Neural cell (in vitro differentiated cells): ENCODE measurements around the gene DNER. TPM values are rescaled to one million over a fixed set of nuclear protein-coding genes. Genes with fewer than 3 reads are reported as not detected.

ENCODE experiments used
- H2AFZ ChIP-seq: fragments of 200-600, 300-800 bp; sonication (generic), shearing (Covaris generic); 2 replicates; pipeline ENCODE4 v1.6.0; 2014; ENCODE audit warnings: low read depth, mild to moderate bottlenecking, antibody characterized with exemption, low read length, moderate library complexity
- H3F3A ChIP-seq: fragments of 200-600 bp; shearing (Covaris generic); 2 replicates; pipeline ENCODE4 v1.6.1; 2016; ENCODE audit warnings: mild to moderate bottlenecking, moderate library complexity, mixed read lengths, antibody characterized with exemption, low read length; ENCODE audit not compliant: insufficient read depth, poor library complexity, severe bottlenecking
- H3K27ac ChIP-seq: fragments of 200-600, 300-800 bp; sonication (generic), shearing (Covaris generic); 2 replicates; pipeline ENCODE4 v1.5.1; 2014; ENCODE audit warnings: mild to moderate bottlenecking, low read length, moderate library complexity
- H3K27me3 ChIP-seq: fragments of 300-800, 200-600 bp; sonication (generic), shearing (Covaris generic); 2 replicates; pipeline ENCODE4 v1.6.0; 2014; ENCODE audit warnings: mild to moderate bottlenecking, low read depth, low read length, moderate library complexity; ENCODE audit not compliant: insufficient read depth
- H3K36me3 ChIP-seq: fragments of 300-800, 200-600 bp; sonication (generic), shearing (Covaris generic); 2 replicates; pipeline ENCODE4 v1.5.1; 2014; ENCODE audit warnings: mild to moderate bottlenecking, antibody characterized with exemption, low read length, moderate library complexity; ENCODE audit not compliant: insufficient read depth
- H3K4me2 ChIP-seq: fragments of 300-800, 200-600 bp; sonication (generic), shearing (Covaris generic); 2 replicates; pipeline ENCODE4 v1.6.0; 2014; ENCODE audit warnings: mild to moderate bottlenecking, low read length
- H3K4me3 ChIP-seq: fragments of 300-800, 200-600 bp; sonication (generic), shearing (Covaris generic); 2 replicates; pipeline ENCODE4 v1.5.1; 2014; ENCODE audit warnings: mild to moderate bottlenecking, low read length, moderate library complexity
- H3K79me2 ChIP-seq: fragments of 200-600 bp; shearing (Covaris generic); replicated peaks from 2 replicates; pipeline ENCODE4 v1.6.0; 2014; ENCODE audit warnings: mild to moderate bottlenecking, low read length, moderate library complexity; ENCODE audit not compliant: insufficient read depth
- H3K9ac ChIP-seq: fragments of 300-800, 200-600 bp; sonication (generic), shearing (Covaris generic); 2 replicates; pipeline ENCODE4 v1.6.1; 2016; ENCODE audit warnings: mild to moderate bottlenecking, low read length, mixed read lengths
- H3K9me2 ChIP-seq: fragments of 200-600 bp; shearing (Covaris generic); 2 replicates; pipeline ENCODE4 v1.6.1; 2016; ENCODE audit warnings: mild to moderate bottlenecking, low read length, mixed read lengths; ENCODE audit not compliant: insufficient read depth
- H3K9me3 ChIP-seq: fragments of 200-600, 300-800 bp; sonication (generic), shearing (Covaris generic); 2 replicates; pipeline ENCODE4 v1.6.1; 2016; ENCODE audit warnings: mild to moderate bottlenecking, mixed run types, low read length, moderate library complexity, mixed read lengths
- H4K20me1 ChIP-seq: fragments of 200-600 bp; shearing (Covaris generic); 2 replicates; pipeline ENCODE4 v1.6.1; 2016; ENCODE audit warnings: mild to moderate bottlenecking, mixed run types; ENCODE audit not compliant: insufficient read depth
- CTCF ChIP-seq: fragments of 450-650 bp; IDR thresholded peaks from 2 replicates; pipeline ENCODE4 v1.5.1; 2014; ENCODE audit warnings: antibody characterized with exemption, mild to moderate bottlenecking, moderate library complexity; ENCODE audit not compliant: poor library complexity, severe bottlenecking
- EP300 ChIP-seq: fragments of 450-650 bp; conservative IDR thresholded peaks from 2 replicates; pipeline ENCODE4 v1.6.1; 2014; ENCODE audit warnings: antibody characterized with exemption, mild to moderate bottlenecking, moderate library complexity; ENCODE audit not compliant: poor library complexity, severe bottlenecking
- EZH2 ChIP-seq: fragments of 200-600, 300-800 bp; shearing (Covaris generic), sonication (generic); IDR thresholded peaks from 2 replicates; pipeline ENCODE4 v1.6.1; 2014; ENCODE audit warnings: antibody characterized with exemption, low read length, borderline replicate concordance, mild to moderate bottlenecking; ENCODE audit not compliant: insufficient read depth, poor library complexity, severe bottlenecking
- MXI1 ChIP-seq: fragments of 450-650 bp; conservative IDR thresholded peaks from 2 replicates; pipeline ENCODE4 v1.6.1; 2014; ENCODE audit warnings: antibody characterized with exemption, mild to moderate bottlenecking; ENCODE audit not compliant: poor library complexity, severe bottlenecking
- POLR2AphosphoS5 ChIP-seq: IDR thresholded peaks from 2 replicates; pipeline ENCODE4 v1.6.1; 2012
- RAD21 ChIP-seq: fragments of 450-650 bp; conservative IDR thresholded peaks from 2 replicates; pipeline ENCODE4 v1.6.1; 2014; ENCODE audit warnings: antibody characterized with exemption, mild to moderate bottlenecking, moderate library complexity
- REST ChIP-seq: IDR thresholded peaks from 2 replicates; pipeline ENCODE4 v1.6.1; 2012; ENCODE audit warnings: borderline replicate concordance
- SMC3 ChIP-seq: fragments of 450-650 bp; conservative IDR thresholded peaks from 2 replicates; pipeline ENCODE4 v1.6.1; 2014; ENCODE audit warnings: antibody characterized with exemption, mild to moderate bottlenecking, moderate library complexity; ENCODE audit not compliant: poor library complexity
- TAF1 ChIP-seq: IDR thresholded peaks from 2 replicates; pipeline ENCODE4 v1.6.1; 2012; ENCODE audit warnings: low read depth
- polyA plus RNA-seq: library from polyadenylated mRNA; depleted of rRNA; stranded (reverse); fragments of >200 nt; gene quantifications from 2 replicates; pipeline ENCODE4 v1.2.3, GENCODE V29; 2014

DNER gene
- polyA plus RNA-seq, 1 donor from 2014 or later = 310 TPM

GRCh38 chr2:229422063-229422462 lies 292.3 kb downstream of the DNER start:
- no peak overlapping the region for H3K9ac ChIP-seq
- H3K36me3 ChIP-seq = no peaks in the 10 kb centered on the region
- H3K79me2 ChIP-seq = no peaks in the 10 kb centered on the region
- H3K27me3 ChIP-seq = no peaks in the 10 kb centered on the region
- no peak overlapping the region for H2AFZ ChIP-seq
- H4K20me1 ChIP-seq = no peaks in the 10 kb centered on the region
- no peak overlapping the region for H3K27ac ChIP-seq
- TF ChIP-seq EP300 (no peak), SMC3 (no peak), MXI1 (no peak), EZH2 (no peak), REST (no peak), CTCF (no peak), RAD21 (no peak), POLR2AphosphoS5 (no peak), TAF1 (no peak)
- H3K4me2 ChIP-seq = no peak overlapping the region
- H3F3A ChIP-seq = peaks cover 2% of the 10 kb centered on the region
- H3K4me3 ChIP-seq = no peak overlapping the region
- H3K9me3 ChIP-seq = no peaks in the 10 kb centered on the region
- no peaks in the 10 kb centered on the region for H3K9me2 ChIP-seq

- H3K9me2 ChIP-seq = no peaks in the 10 kb centered on the region
- no peak overlapping the region for H3K4me2 ChIP-seq
- no peaks in the 10 kb centered on the region for H3K36me3 ChIP-seq
- no peaks in the 10 kb centered on the region for H3K27me3 ChIP-seq
- no peak overlapping the region for H3K9ac ChIP-seq
- no peak overlapping the region for H3K4me3 ChIP-seq
- no peaks in the 10 kb centered on the region for H3K9me3 ChIP-seq
- no peak overlapping the region for H2AFZ ChIP-seq
- TF ChIP-seq SMC3 = no peak
- TF ChIP-seq RAD21 = no peak
- TF ChIP-seq TAF1 = no peak
- TF ChIP-seq REST = no peak
- H3F3A ChIP-seq = peaks cover 2% of the 10 kb centered on the region
- H4K20me1 ChIP-seq = no peaks in the 10 kb centered on the region
- H3K27ac ChIP-seq = no peak overlapping the region
- H3K79me2 ChIP-seq = no peaks in the 10 kb centered on the region
Observed at GRCh38 chr2:229419158-229419557, 295.2 kb downstream of the DNER start.
